ENCODE results near the gene KLK2. TPM values are rescaled to one million over a fixed set of nuclear protein-coding genes. Genes with fewer than 3 reads are reported as not detected.

Gene KLK2
- total RNA-seq, 4 donors from 2014 or later: not detected

- no peak for ATAC-seq
- Histone ChIP-seq H3K27ac (no peak overlapping the region), H3K4me3 (no peak overlapping the region), H3K4me1 (peaks cover 0 to 14% (median 5%) of the 10 kb centered on the region in 3 donors), H3K27me3 (peaks cover 66% of the 10 kb centered on the region), H3K9me3 (peaks cover 0 to 9% (median 0%) of the 10 kb centered on the region in 3 donors), H3K36me3 (no peaks in the 10 kb centered on the region)
- 76 to 83% methylated on average over 3 to 9 of the region's 10 CpGs for WGBS, 2 donors (ENCODE audit: low coverage in 1 of 2)
- no peak for TF ChIP-seq POLR2A (IDR thresholded peaks at IDR 0.05)
- TF ChIP-seq CTCF (IDR thresholded peaks at IDR 0.05): no peak
- no peak for TF ChIP-seq POLR2AphosphoS5 (IDR thresholded peaks at IDR 0.05)
- TF ChIP-seq EP300 (IDR thresholded peaks at IDR 0.05): no peak
These were observed 35.9 kb upstream of the KLK2 start for GRCh38 chr19:50837300-50837699.

GRCh38 chr19:50838239-50838638, 35.0 kb upstream of the KLK2 start:
- H3K27me3 ChIP-seq: peaks cover 56% of the 10 kb centered on the region
- TF ChIP-seq EP300 (IDR thresholded peaks at IDR 0.05): no peak
- TF ChIP-seq POLR2AphosphoS5 (IDR thresholded peaks at IDR 0.05): no peak
- no peak for TF ChIP-seq POLR2A (IDR thresholded peaks at IDR 0.05)
- TF ChIP-seq CTCF (IDR thresholded peaks at IDR 0.05): no peak
- H3K9me3 ChIP-seq: peaks cover 0 to 17% (median 0%) of the 10 kb centered on the region in 3 donors
- 3 to 14% methylated on average over 3 to 6 of the region's 6 CpGs for WGBS, 2 donors (ENCODE audit: low coverage in 1 of 2)
- ATAC-seq: no peak
- H3K27ac ChIP-seq: no peak overlapping the region
- H3K36me3 ChIP-seq: no peaks in the 10 kb centered on the region
- H3K4me1 ChIP-seq: peaks cover 0 to 14% (median 5%) of the 10 kb centered on the region in 3 donors
- no peak overlapping the region for H3K4me3 ChIP-seq

GRCh38 chr19:50839712-50840655, 33.3 kb upstream of the KLK2 start:
- no peak for ATAC-seq
- WGBS, 2 donors (ENCODE audit: low coverage in 1 of 2): 66 to 92% methylated on average over 4 to 5 of the region's 10 CpGs
- Histone ChIP-seq H3K4me1 (peaks cover 0 to 14% (median 5%) of the 10 kb centered on the region in 3 donors), H3K36me3 (no peaks in the 10 kb centered on the region), H3K27ac (no peak overlapping the region), H3K4me3 (no peak overlapping the region), H3K27me3 (peaks cover 52% of the 10 kb centered on the region), H3K9me3 (peaks cover 0 to 32% (median 0%) of the 10 kb centered on the region in 3 donors)
- TF ChIP-seq POLR2AphosphoS5 (IDR thresholded peaks at IDR 0.05): no peak

- no peaks in the 10 kb centered on the region for H3K36me3 ChIP-seq
- 83 to 87% methylated on average over 6 of the region's 6 CpGs for WGBS, 2 donors (ENCODE audit: low coverage in 1 of 2)
- peaks cover 0 to 32% (median 0%) of the 10 kb centered on the region in 3 donors for H3K9me3 ChIP-seq
- ATAC-seq: no peak
- H3K27me3 ChIP-seq: peaks cover 44% of the 10 kb centered on the region
- no peak overlapping the region for H3K27ac ChIP-seq
- H3K4me3 ChIP-seq: no peak overlapping the region
- no peaks in the 10 kb centered on the region for H3K4me1 ChIP-seq
- TF ChIP-seq POLR2A (IDR thresholded peaks at IDR 0.05) (no peak), CTCF (IDR thresholded peaks at IDR 0.05) (no peak), EP300 (IDR thresholded peaks at IDR 0.05) (no peak), POLR2AphosphoS5 (IDR thresholded peaks at IDR 0.05) (no peak)
These were observed 31.1 kb upstream of the KLK2 start for GRCh38 chr19:50842130-50842529.

- H3K9me3 ChIP-seq: peaks cover 0 to 32% (median 0%) of the 10 kb centered on the region in 3 donors
- 89 to 100% methylated on average over 1 to 2 of the region's 2 CpGs for WGBS, 2 donors (ENCODE audit: low coverage in 1 of 2)
- no peak for TF ChIP-seq CTCF (IDR thresholded peaks at IDR 0.05)
- no peak for TF ChIP-seq POLR2A (IDR thresholded peaks at IDR 0.05)
- TF ChIP-seq EP300 (IDR thresholded peaks at IDR 0.05): no peak
- TF ChIP-seq POLR2AphosphoS5 (IDR thresholded peaks at IDR 0.05): no peak
- no peak overlapping the region for H3K4me3 ChIP-seq
- no peak overlapping the region for H3K27ac ChIP-seq
- H3K36me3 ChIP-seq: no peaks in the 10 kb centered on the region
- ATAC-seq: no peak
- H3K27me3 ChIP-seq: peaks cover 42% of the 10 kb centered on the region
- H3K4me1 ChIP-seq: no peaks in the 10 kb centered on the region
These were observed 30.0 kb upstream of the KLK2 start for GRCh38 chr19:50843205-50843604.

All from gastroesophageal sphincter (tissue), 4 donors.